IPS DF 6.9 (cell line): Measurements from ENCODE around the gene ZMIZ1.

Experiments
- DNase-seq: peaks from one replicate; pipeline ENCODE4 v3.0.0-alpha.2; 2013; ENCODE audit warnings: low read depth, low spot score
- H3K27ac ChIP-seq: one replicate; pipeline ENCODE4 v1.5.1; 2013; ENCODE audit warnings: low read length, control low read depth
- H3K27me3 ChIP-seq: 2 replicates; pipeline ENCODE4 v1.6.1; 2013; ENCODE audit warnings: mild to moderate bottlenecking, low read length; ENCODE audit not compliant: control insufficient read depth, insufficient read depth
- H3K36me3 ChIP-seq: 2 replicates; pipeline ENCODE4 v1.6.1; 2013; ENCODE audit warnings: low read length; ENCODE audit not compliant: control insufficient read depth, insufficient read depth
- H3K4me1 ChIP-seq: 2 replicates; pipeline ENCODE4 v1.6.1; 2013; ENCODE audit warnings: low read length; ENCODE audit not compliant: control insufficient read depth, insufficient read depth
- H3K4me3 ChIP-seq: 2 replicates; pipeline ENCODE4 v1.5.1; 2013; ENCODE audit warnings: mild to moderate bottlenecking, low read length
- H3K9me3 ChIP-seq: 2 replicates; pipeline ENCODE4 v1.6.1; 2013; ENCODE audit warnings: low read length, inconsistent platforms; ENCODE audit not compliant: control insufficient read depth, insufficient read depth
- WGBS: extraction: QIAGEN DNeasy Blood & Tissue Kit; methylation state at CpG from one replicate; pipeline ENCODE4 v1.1.7; 2013; ENCODE audit warnings: mixed read lengths, missing lambda C conversion rate; ENCODE audit not compliant: insufficient read length, insufficient coverage; 5-methylcytosine and 5-hydroxymethylcytosine counted together

The ZMIZ1 gene

GRCh38 chr10:79166741-79167140, 98.0 kb downstream of the ZMIZ1 start:
- no peak for DNase-seq
- Histone ChIP-seq H3K27ac (no peak overlapping the region), H3K9me3 (no peaks in the 10 kb centered on the region), H3K36me3 (no peaks in the 10 kb centered on the region; the same call in 1 of the 2 replicates), H3K4me3 (no peak overlapping the region), H3K4me1 (0 out of 2 replicates have a peak, but pooled peaks cover 4% of the 10 kb centered on the region), H3K27me3 (no peaks in the 10 kb centered on the region)
- WGBS, result no CpG with 5 or more reads among the region's 10 CpGs

GRCh38 chr10:79167537-79167936, 98.8 kb downstream of the ZMIZ1 start:
- WGBS, result no CpG with 5 or more reads among the region's 8 CpGs
- DNase-seq, result no peak

GRCh38 chr10:79168210-79168609, 99.4 kb downstream of the ZMIZ1 start:
- H3K36me3 ChIP-seq, result no peaks in the 10 kb centered on the region; the same call in 1 of the 2 replicates

More at GRCh38 chr10:79167537-79167936, 98.8 kb downstream of the ZMIZ1 start:
- 0 out of 2 replicates have a peak, but pooled peaks cover 4% of the 10 kb centered on the region for H3K4me1 ChIP-seq
- H3K27ac ChIP-seq, result no peak overlapping the region
- no peaks in the 10 kb centered on the region for H3K9me3 ChIP-seq
- no peaks in the 10 kb centered on the region for H3K27me3 ChIP-seq
- H3K4me3 ChIP-seq, result no peak overlapping the region
- no peaks in the 10 kb centered on the region; the same call in 1 of the 2 replicates for H3K36me3 ChIP-seq

GRCh38 chr10:79170226-79170752, 101.5 kb downstream of the ZMIZ1 start:
- 0 out of 2 replicates have a peak, but pooled peaks cover 2% of the 10 kb centered on the region for H3K4me1 ChIP-seq
- H3K4me3 ChIP-seq, result no peak overlapping the region
- WGBS, result no CpG with 5 or more reads among the region's 4 CpGs
- H3K27ac ChIP-seq, result no peak overlapping the region
- DNase-seq, result no peak
- H3K9me3 ChIP-seq, result no peaks in the 10 kb centered on the region
- H3K36me3 ChIP-seq, result no peaks in the 10 kb centered on the region; the same call in 1 of the 2 replicates
- no peaks in the 10 kb centered on the region for H3K27me3 ChIP-seq

More at GRCh38 chr10:79168210-79168609, 99.4 kb downstream of the ZMIZ1 start:
- WGBS, result no CpG with 5 or more reads among the region's 5 CpGs
- 0 out of 2 replicates have a peak, but pooled peaks cover 4% of the 10 kb centered on the region for H3K4me1 ChIP-seq
- no peaks in the 10 kb centered on the region for H3K9me3 ChIP-seq
- no peak overlapping the region for H3K27ac ChIP-seq
- H3K4me3 ChIP-seq, result no peak overlapping the region
- no peak for DNase-seq
- no peaks in the 10 kb centered on the region for H3K27me3 ChIP-seq

- Histone ChIP-seq H3K4me3 (no peak overlapping the region), H3K27me3 (no peaks in the 10 kb centered on the region), H3K9me3 (no peaks in the 10 kb centered on the region), H3K27ac (no peak overlapping the region), H3K36me3 (no peaks in the 10 kb centered on the region; the same call in 1 of the 2 replicates), H3K4me1 (0 out of 2 replicates have a peak, but pooled peaks cover 2% of the 10 kb centered on the region)
- no CpG with 5 or more reads among the region's 9 CpGs for WGBS
- DNase-seq, result no peak
Observed at GRCh38 chr10:79170993-79171392, 102.2 kb downstream of the ZMIZ1 start.

- H3K27me3 ChIP-seq, result no peaks in the 10 kb centered on the region
Observed at GRCh38 chr10:79171504-79171903, 102.7 kb downstream of the ZMIZ1 start.

GRCh38 chr10:79172881-79173280, 104.1 kb downstream of the ZMIZ1 start:
- Histone ChIP-seq H3K36me3 (no peaks in the 10 kb centered on the region), H3K27me3 (no peaks in the 10 kb centered on the region), H3K27ac (no peak overlapping the region), H3K4me1 (no peaks in the 10 kb centered on the region), H3K9me3 (no peaks in the 10 kb centered on the region), H3K4me3 (no peak overlapping the region)
- no CpG with 5 or more reads among the region's 5 CpGs for WGBS
- no peak for DNase-seq

More at GRCh38 chr10:79171504-79171903, 102.7 kb downstream of the ZMIZ1 start:
- H3K4me1 ChIP-seq, result 0 out of 2 replicates have a peak, but pooled peaks cover 2% of the 10 kb centered on the region
- no peak overlapping the region for H3K4me3 ChIP-seq
- no peaks in the 10 kb centered on the region; the same call in 1 of the 2 replicates for H3K36me3 ChIP-seq
- no peaks in the 10 kb centered on the region for H3K9me3 ChIP-seq
- no peak for DNase-seq
- H3K27ac ChIP-seq, result no peak overlapping the region
- no CpG with 5 or more reads among the region's 5 CpGs for WGBS

GRCh38 chr10:79173582-79174262, 105.0 kb downstream of the ZMIZ1 start:
- no peak overlapping the region for H3K4me3 ChIP-seq
- no peaks in the 10 kb centered on the region for H3K9me3 ChIP-seq
- H3K27me3 ChIP-seq, result no peaks in the 10 kb centered on the region
- H3K36me3 ChIP-seq, result no peaks in the 10 kb centered on the region
- WGBS, result no CpG with 5 or more reads among the region's 10 CpGs
- DNase-seq, result no peak
- H3K4me1 ChIP-seq, result peaks cover 5% of the 10 kb centered on the region
- H3K27ac ChIP-seq, result no peak overlapping the region

GRCh38 chr10:79176052-79176501, 107.3 kb downstream of the ZMIZ1 start:
- Histone ChIP-seq H3K9me3 (no peaks in the 10 kb centered on the region), H3K4me3 (no peak overlapping the region), H3K36me3 (no peaks in the 10 kb centered on the region; the same call in 1 of the 2 replicates), H3K27ac (no peak overlapping the region), H3K4me1 (peaks cover 10% of the 10 kb centered on the region), H3K27me3 (no peaks in the 10 kb centered on the region)
- WGBS, result no CpG with 5 or more reads among the region's 10 CpGs
- DNase-seq, result no peak

GRCh38 chr10:79176949-79177602, 108.3 kb downstream of the ZMIZ1 start:
- DNase-seq, result no peak
- no peaks in the 10 kb centered on the region for H3K9me3 ChIP-seq
- H3K27me3 ChIP-seq, result no peaks in the 10 kb centered on the region
- H3K27ac ChIP-seq, result no peak overlapping the region
- no peaks in the 10 kb centered on the region; the same call in 1 of the 2 replicates for H3K36me3 ChIP-seq
- peaks cover 10% of the 10 kb centered on the region for H3K4me1 ChIP-seq
- H3K4me3 ChIP-seq, result no peak overlapping the region
- no CpG with 5 or more reads among the region's 18 CpGs for WGBS
